Upper lobe of right lung (tissue), 1 donor: ENCODE results near the gene GAB4. TPM values are rescaled to one million over a fixed set of nuclear protein-coding genes. Genes with fewer than 3 reads are reported as not detected.
A peak's percentile ranks its signal among the peaks of the same experiment; 100 is the strongest.
"Not testable (repeated sequence)": the region's sequence is repeated elsewhere in the genome, so short reads cannot be mapped to it uniquely, and the experiment has no call there.

Source experiments
- ATAC-seq: fragments of 200-7000 bp; cut with Tn5 transposase; one replicate; pipeline ENCODE4 v1.9.1; 2020; ENCODE audit warnings: mild to moderate bottlenecking, moderate library complexity
- DNase-seq: peaks from one replicate; pipeline ENCODE4 v3.0.0-alpha.2; 2020
- H3K27ac ChIP-seq: fragments of 200-600 bp; one replicate; pipeline ENCODE4 v1.8.0; 2022
- H3K27me3 ChIP-seq: fragments of 200-600 bp; one replicate; pipeline ENCODE4 v1.8.0; 2022; ENCODE audit warnings: mild to moderate bottlenecking
- H3K36me3 ChIP-seq: fragments of 200-600 bp; one replicate; pipeline ENCODE4 v1.8.0; 2022
- H3K4me1 ChIP-seq: fragments of 200-600 bp; one replicate; pipeline ENCODE4 v1.8.0; 2022
- H3K4me3 ChIP-seq: fragments of 200-600 bp; one replicate; pipeline ENCODE4 v1.8.0; 2022; ENCODE audit warnings: mild to moderate bottlenecking
- H3K9me3 ChIP-seq: fragments of 200-600 bp; one replicate; pipeline ENCODE4 v1.8.0; 2022
- CTCF ChIP-seq: fragments of 200-600 bp; IDR thresholded peaks from one replicate; pipeline ENCODE4 v1.8.0; 2022; ENCODE audit warnings: antibody characterized with exemption
- intact Hi-C: fragments of 100-400 bp; cut with DNase I; formaldehyde crosslinking; loops from one replicate; pipeline ENCODE4 v1.11.0; 2022
- total RNA-seq: library from RNA; stranded (reverse); fragmentation: NEBNext Ultra II Directional; extraction: Animal tissue kit (Norgen Biotek cat#: 25700); gene quantifications from one replicate; pipeline ENCODE4 v1.2.1, GENCODE V29; 2021
- donor health status: DM: no; HTN: yes; CAD: no; lungs with severe emphysema.

The GAB4 gene
- total RNA-seq, 1 donor from 2014 or later = not detected

- Histone ChIP-seq H3K27me3 (peaks cover 10% of the 10 kb centered on the region), H3K9me3 (no peaks in the 10 kb centered on the region), H3K4me3 (no peak overlapping the region), H3K27ac (no peak overlapping the region), H3K36me3 (no peaks in the 10 kb centered on the region), H3K4me1 (no peaks in the 10 kb centered on the region)
- TF ChIP-seq CTCF = peak; percentile 61
- intact Hi-C loops = no loop called here
- DNase-seq = peak; percentile 73
- peak; percentile 87 for ATAC-seq
These were observed 90.6 kb downstream of the GAB4 start for GRCh38 chr22:16917144-16918003.

- H3K4me1 ChIP-seq = no peaks in the 10 kb centered on the region
- intact Hi-C loops = no loop called here
These were observed 92.3 kb downstream of the GAB4 start for GRCh38 chr22:16915701-16916100.

GRCh38 chr22:16914911-16915310 is 93.1 kb downstream of the GAB4 start:
- DNase-seq, H3K4me3 ChIP-seq, H3K9me3 ChIP-seq, H3K4me1 ChIP-seq, H3K27ac ChIP-seq, ATAC-seq, intact Hi-C loops, H3K36me3 ChIP-seq, H3K27me3 ChIP-seq: not testable (repeated sequence)

More at GRCh38 chr22:16915701-16916100, 92.3 kb downstream of the GAB4 start:
- Histone ChIP-seq H3K36me3 (no peaks in the 10 kb centered on the region), H3K27me3 (no peaks in the 10 kb centered on the region), H3K9me3 (no peaks in the 10 kb centered on the region), H3K27ac (no peak overlapping the region), H3K4me3 (no peak overlapping the region)
- DNase-seq (no peak), ATAC-seq (no peak)
- no peak for TF ChIP-seq CTCF

GRCh38 chr22:16914006-16914405 is 94.0 kb downstream of the GAB4 start:
- Histone ChIP-seq H3K4me3 (no peak overlapping the region), H3K27me3 (no peaks in the 10 kb centered on the region), H3K36me3 (no peaks in the 10 kb centered on the region), H3K9me3 (no peaks in the 10 kb centered on the region), H3K27ac (no peak overlapping the region), H3K4me1 (no peaks in the 10 kb centered on the region)
- intact Hi-C loops = no loop called here
- TF ChIP-seq CTCF = no peak
- no peak for ATAC-seq
- no peak for DNase-seq

GRCh38 chr22:16912281-16912680 is 95.7 kb downstream of the GAB4 start:
- TF ChIP-seq CTCF = no peak
- H3K27me3 ChIP-seq = no peaks in the 10 kb centered on the region
- no peaks in the 10 kb centered on the region for H3K36me3 ChIP-seq
- no peak overlapping the region for H3K4me3 ChIP-seq
- H3K27ac ChIP-seq = no peak overlapping the region
- ATAC-seq (no peak), DNase-seq (no peak)
- H3K9me3 ChIP-seq = no peaks in the 10 kb centered on the region
- intact Hi-C loops = no loop called here
- no peaks in the 10 kb centered on the region for H3K4me1 ChIP-seq

Other genes with a start within 250 kb of the GAB4 start
- not detected for gene XKR3, start 182.8 kb downstream of the GAB4 start, total RNA-seq
- gene IL17RA, start 76.8 kb upstream of the GAB4 start, total RNA-seq = 49.8 TPM
- 2.1 TPM for gene TMEM121B, start 113.1 kb upstream of the GAB4 start, total RNA-seq
- 22.7 TPM for gene HDHD5, start 151.1 kb upstream of the GAB4 start, total RNA-seq
- 82.2 TPM for gene ADA2, start 211.2 kb upstream of the GAB4 start, total RNA-seq